Retina (tissue), 1 donor: ENCODE results near the gene ITPR2.

Experiments used
- DNase-seq: peaks from one replicate; pipeline ENCODE4 v3.0.0-alpha.2; 2016

ITPR2 gene

GRCh38 chr12:26821212-26821701 lies 11.7 kb downstream of the ITPR2 start:
- no peak for DNase-seq

DNA sequence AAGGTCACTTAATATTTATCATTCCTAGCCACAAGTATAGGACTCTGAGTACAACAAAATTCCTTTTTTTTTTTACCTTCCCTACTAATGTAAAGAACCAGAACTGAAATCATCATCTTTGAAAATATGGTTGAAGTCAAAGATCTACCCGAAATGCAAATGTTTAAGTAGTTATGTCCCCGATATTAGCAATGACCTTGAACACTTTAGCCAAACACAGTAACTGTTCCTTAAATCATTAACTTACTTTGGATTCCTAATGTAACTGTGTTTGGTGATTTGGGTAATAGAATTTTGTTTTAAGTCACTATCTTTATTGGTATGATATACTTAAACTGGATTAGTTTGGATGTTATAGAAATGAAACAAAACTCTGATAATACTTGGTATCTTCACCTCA lies 14.4 kb downstream of the ITPR2 start:
- no peak for DNase-seq

GRCh38 chr12:26818201-26818600 lies 14.8 kb downstream of the ITPR2 start:
- DNase-seq = no peak

DNA sequence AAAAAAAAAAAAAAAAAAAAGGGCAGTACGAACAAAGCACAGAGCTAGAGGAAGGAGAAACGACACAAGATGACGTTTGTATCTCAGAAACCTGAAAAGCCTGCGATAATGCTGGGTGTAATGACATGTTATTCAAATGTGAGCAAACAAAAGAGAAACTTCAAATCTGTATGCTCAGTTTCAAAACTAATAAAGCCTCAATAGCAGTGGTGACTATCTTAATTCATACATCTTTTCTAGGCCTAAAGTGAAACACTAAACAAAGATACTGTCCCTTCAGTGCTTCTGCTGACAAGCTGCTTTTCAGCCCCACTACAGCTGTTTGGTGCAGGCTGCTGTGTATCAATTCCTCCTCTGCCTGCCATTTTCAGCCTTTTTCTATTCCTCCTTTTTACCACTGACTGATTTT lies 15.8 kb downstream of the ITPR2 start:
- no peak for DNase-seq

DNA sequence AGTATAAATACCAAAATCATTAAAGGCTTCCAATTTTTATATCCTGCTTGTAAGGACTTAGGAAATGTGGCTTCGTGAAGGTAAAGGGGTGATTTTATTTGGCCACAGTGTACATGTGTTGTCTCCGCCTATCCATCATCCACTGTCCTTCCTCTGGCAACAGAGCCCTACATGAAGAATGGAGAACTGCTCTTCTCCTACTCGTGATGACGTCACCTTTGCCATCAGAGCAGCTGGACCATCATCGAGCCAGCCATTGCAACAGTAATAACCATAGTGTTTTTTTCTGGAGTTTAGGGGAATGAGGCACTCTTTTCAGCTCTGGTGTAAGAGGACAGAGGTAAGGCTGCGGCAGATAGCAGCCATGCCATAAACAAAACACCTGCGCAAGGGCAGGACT lies 19.2 kb downstream of the ITPR2 start:
- DNase-seq = no peak

- DNase-seq = no peak
Measured at GRCh38 chr12:26810330-26810729, 22.7 kb downstream of the ITPR2 start.

- no peak for DNase-seq
Measured at GRCh38 chr12:26809611-26810285, 23.2 kb downstream of the ITPR2 start.

DNA sequence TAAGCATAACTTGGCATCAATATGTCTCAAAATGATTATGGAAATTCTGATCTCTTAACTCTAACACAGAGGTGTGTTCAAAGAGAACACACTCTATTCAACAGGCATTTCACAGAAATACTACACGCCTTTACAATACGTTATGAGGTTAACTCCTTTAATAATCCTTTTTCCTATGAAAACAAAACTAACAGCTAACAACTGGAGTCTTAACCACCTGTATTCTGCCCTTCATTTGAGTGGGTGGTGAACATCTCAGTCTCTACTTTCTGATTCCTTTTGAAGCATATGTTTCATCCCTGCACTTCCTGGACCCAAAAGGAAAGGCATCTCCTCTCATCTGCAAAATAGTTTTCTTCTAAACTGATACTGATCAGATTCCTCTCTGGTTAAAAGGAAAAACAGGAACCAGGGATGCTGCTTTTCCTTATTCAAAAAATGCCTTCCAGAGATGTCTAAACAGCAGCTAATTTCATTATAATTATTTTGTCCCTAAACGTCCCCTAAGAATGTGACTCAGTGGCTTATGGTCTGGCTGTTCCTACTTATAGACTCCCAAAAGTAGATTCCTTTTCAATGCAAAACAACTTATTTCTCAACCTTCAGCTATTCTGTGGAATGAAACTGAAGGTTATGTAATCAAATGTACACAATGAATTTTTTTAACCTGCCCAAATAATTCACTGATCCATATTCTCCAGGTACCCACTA lies 24.1 kb downstream of the ITPR2 start:
- DNase-seq = no peak

- DNase-seq = no peak
Measured at GRCh38 chr12:26807292-26807691, 25.7 kb downstream of the ITPR2 start.

- no peak for DNase-seq
Measured at GRCh38 chr12:26806556-26806955, 26.4 kb downstream of the ITPR2 start.

GRCh38 chr12:26805401-26805971 lies 27.5 kb downstream of the ITPR2 start:
- DNase-seq = no peak

DNA sequence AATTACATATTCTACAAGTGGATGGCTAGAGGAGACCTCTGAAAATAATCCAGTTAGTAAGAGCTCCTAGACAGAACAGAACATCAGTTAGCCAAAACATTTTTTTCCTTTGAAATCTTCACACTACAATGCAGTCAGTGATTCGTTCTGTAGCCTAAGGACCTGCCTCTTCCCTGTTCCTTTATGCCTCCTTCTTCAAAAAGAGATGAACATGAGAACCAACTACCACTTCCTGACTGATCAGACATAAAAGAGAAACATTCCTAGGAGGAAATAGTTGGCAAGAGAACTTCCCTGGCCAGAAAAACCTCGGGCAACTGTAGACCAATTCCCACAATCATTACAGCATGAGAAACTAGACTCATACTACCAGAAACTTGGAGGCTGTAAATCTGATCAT lies 29.4 kb downstream of the ITPR2 start:
- no peak for DNase-seq

DNA sequence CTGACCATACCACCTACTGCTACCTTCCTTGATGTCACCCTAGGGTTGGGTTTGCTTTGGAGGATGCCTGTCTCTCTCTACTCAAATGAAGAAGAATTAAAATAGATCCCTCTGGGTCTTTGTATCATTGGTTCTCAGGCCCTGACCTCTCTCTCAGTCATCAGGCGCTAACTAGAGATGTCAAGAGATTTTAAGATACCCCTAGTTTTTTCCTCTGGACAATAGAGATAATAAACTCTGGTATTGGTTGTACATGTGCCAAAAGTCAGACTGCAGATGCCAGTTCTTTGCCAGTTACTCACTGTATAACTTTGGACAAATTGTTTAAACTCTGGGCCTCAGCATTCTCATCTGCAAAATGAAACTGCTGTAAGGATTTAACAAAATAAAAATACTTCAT lies 31.5 kb downstream of the ITPR2 start:
- no peak for DNase-seq

DNA sequence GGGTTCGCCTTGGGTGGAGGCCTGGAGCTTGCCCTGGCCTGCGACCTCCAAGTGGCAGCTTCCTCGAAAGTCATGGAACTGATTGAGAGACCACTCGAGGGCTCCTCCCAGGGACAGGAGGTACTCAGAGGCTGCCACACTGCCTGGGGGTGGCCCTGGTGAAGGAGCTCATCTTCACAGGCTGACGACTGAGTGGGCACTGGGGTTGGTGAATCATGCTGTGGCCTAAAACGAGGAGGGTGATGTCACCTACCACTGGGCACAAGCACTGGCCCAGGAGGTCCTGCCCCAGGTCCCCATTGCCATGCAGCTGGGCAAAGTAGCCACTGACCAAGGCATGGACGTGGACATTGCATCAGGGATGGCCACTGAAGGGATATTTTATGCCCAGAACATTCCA lies 32.1 kb downstream of the ITPR2 start:
- no peak for DNase-seq

GRCh38 chr12:26800347-26800746 lies 32.6 kb downstream of the ITPR2 start:
- DNase-seq = no peak

- no peak for DNase-seq
Measured at GRCh38 chr12:26799741-26800140, 33.3 kb downstream of the ITPR2 start.

DNA sequence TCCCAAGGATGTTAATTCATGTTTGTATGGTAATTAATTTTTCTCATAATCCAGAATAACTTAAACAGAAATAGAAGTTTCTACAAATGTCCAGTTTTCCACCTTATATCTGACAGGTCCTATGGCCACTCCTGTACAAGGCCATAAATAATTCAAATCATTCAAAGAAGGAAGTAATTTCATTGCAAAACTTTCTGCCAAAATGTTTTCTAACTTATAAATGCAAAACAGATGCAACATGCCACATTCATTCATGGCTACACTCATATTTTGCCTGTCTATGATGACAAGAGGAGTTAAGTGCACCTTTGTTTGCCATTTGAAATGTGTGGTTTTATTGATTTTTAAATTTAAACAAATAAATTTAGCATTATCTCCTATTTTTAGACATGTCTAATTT lies 34.4 kb downstream of the ITPR2 start:
- no peak for DNase-seq

DNA sequence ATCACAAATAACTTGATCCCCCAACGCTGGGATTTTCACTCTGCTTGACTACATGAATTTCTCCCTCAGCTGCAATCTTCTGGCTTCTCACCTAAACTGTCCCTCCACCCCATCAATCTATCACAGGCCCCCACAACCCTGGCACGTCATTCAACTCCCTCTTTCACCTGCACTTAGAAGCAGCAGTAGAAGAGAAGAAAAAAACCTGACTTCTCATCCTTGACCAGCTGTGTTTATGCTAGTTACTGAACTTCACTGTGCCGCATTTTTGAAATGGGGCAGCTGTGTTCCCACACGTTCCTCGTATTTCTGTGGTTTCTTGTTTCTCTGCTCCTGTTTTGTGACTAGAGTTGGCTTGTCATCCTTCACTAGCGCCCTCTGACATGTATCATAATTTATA lies 35.0 kb downstream of the ITPR2 start:
- no peak for DNase-seq

- no peak for DNase-seq
Measured at GRCh38 chr12:26795910-26796309, 37.1 kb downstream of the ITPR2 start.

- no peak for DNase-seq
Measured at GRCh38 chr12:26791301-26791791, 41.6 kb downstream of the ITPR2 start.

DNA sequence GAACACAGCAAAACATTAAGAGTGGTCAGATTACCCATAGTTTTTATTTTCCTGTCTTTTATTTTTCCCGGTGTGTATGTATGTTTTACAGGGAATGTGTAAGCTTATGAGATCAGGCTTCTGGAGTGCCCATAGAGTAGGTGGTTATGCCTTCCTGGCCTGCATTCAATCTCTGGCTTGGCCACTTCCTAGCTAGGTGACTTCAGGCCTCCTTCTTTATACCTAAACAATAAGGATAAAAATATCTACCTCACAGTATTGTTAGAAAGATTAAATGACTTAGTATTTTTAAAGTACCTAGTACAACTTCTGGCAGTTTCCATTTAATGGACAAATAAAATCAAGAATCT lies 42.4 kb downstream of the ITPR2 start:
- DNase-seq = no peak

DNA sequence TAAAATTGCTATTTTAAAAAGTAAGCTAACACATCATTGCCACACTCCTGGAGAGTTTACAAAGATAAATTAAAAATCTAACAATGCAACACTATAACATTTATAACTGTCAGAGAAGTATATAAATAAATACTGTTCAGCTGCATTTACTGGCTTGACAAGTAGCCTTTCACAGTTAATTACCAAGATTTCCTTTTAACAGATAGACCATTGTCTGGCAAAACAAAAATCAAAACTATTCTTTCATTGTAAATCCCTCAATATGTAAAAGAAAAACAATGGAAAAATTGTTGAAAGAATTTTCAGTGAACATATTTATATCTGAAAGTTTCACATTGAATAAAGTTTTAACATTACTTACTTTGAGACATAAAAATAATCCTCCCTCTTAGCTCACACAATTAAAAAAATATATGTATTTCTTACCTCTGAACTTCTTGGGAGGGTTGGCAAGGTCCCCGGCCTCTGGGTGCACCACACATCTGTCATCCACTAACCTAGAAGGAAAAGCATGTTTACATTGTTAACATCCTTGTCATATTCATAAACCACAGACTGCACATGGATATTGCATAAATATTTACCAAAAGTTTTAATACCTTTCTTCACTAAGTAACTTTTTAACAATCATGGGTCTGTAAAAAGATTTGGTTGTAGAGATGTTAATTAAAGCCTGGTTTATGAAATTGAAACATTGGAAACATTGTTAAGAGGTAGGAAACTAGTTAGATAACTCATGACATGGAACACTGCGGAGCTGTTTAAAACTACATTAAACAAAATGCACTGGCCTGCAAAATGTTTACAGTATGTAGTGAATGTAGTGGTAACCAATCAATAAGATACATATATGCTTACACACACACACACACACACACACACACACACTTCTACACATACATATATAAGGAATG lies 43.0 kb downstream of the ITPR2 start:
- DNase-seq = no peak

GRCh38 chr12:26786865-26787514 lies 46.0 kb downstream of the ITPR2 start:
- DNase-seq = no peak
